K562 (cell line): ENCODE results near the gene UBE2V1. TPM values are rescaled to one million over a fixed set of nuclear protein-coding genes. Genes with fewer than 3 reads are reported as not detected.

Source experiments
- ATAC-seq: fragments of 200-7000 bp; cut with Tn5 transposase; 3 replicates; pipeline ENCODE4 v1.9.1; 2020; ENCODE audit warnings: moderate library complexity
- BruUV-seq: library from RNA; stranded (reverse); fragments of 400-500 nt; replicated peaks from 2 replicates; lab custom pipeline; 2021; lab: Mats Ljungman, UMichigan
- CTCF ChIA-PET: fragments of 300-600 bp; formaldehyde crosslinking; extraction: SDS; loops from one replicate; lab custom pipeline; 2021; ENCODE audit warnings: low intra/inter-chr PET ratio; lab: Yijun Ruan, JAX
- POLR2A ChIA-PET: fragments of 300-600, 350-650 bp; sonication (Branson Sonifier 250); formaldehyde crosslinking; extraction: SDS; loops from one replicate; lab custom pipeline; 2021; ENCODE audit warnings: antibody characterized with exemption, inconsistent platforms; lab: Yijun Ruan, JAX
- DNase-seq, 4 experiments: peaks; one replicate each; pipeline versions ENCODE4 v3.0.0 to v3.0.0-alpha.2; 2011 to 2018; ENCODE audit warnings: low spot score in 3 of 4, mixed read lengths in 3 of 4; ENCODE audit errors: extremely low read depth in 1 of 4
- FAIRE-seq: peaks from 2 replicates; lab custom pipeline; 2011; peaks lifted over from hg19 to GRCh38; lab: Jason Lieb, UNC
- H2AFZ ChIP-seq: 2 replicates; pipeline ENCODE4 v1.6.0; 2011; ENCODE audit warnings: low read depth, low read length, control low read depth, inconsistent platforms
- H3K27ac ChIP-seq: fragments of 200-600 bp; 3 replicates; pipeline ENCODE4 v1.8.0; 2011; ENCODE audit warnings: low read depth, mild to moderate bottlenecking, control low read depth, inconsistent platforms, low read length, moderate library complexity, mixed read lengths; ENCODE audit errors: extremely low read depth
- H3K27me3 ChIP-seq, 2 experiments: fragments of 300-600 bp in 1 of 2; 2 replicates in 1 of 2; 3 replicates in 1 of 2; pipeline versions ENCODE4 v1.6.0 to v1.8.0; 2011; ENCODE audit warnings: inconsistent platforms in 2 of 2, low read length in 2 of 2, mild to moderate bottlenecking in 1 of 2, mixed read lengths in 1 of 2, moderate library complexity in 1 of 2; ENCODE audit not compliant: control insufficient read depth in 2 of 2, insufficient read depth in 2 of 2
- H3K36me3 ChIP-seq: fragments of 300-600 bp; 3 replicates; pipeline ENCODE4 v1.8.0; 2011; ENCODE audit warnings: mild to moderate bottlenecking, low read length, inconsistent platforms; ENCODE audit not compliant: control insufficient read depth, insufficient read depth
- H3K4me1 ChIP-seq, 2 experiments: fragments of 200-600 bp in 1 of 2; replicated peaks in 1 of 2; 2 replicates in 1 of 2; 3 replicates in 1 of 2; pipeline versions ENCODE4 v1.5.1 to v1.8.0; 2011; ENCODE audit warnings: inconsistent platforms in 2 of 2, low read length in 2 of 2, mild to moderate bottlenecking in 1 of 2, mixed read lengths in 1 of 2, moderate library complexity in 1 of 2; ENCODE audit not compliant: control insufficient read depth in 2 of 2, insufficient read depth in 2 of 2
- H3K4me2 ChIP-seq: 2 replicates; pipeline ENCODE4 v1.6.1; 2011; ENCODE audit warnings: low read length, control low read depth, inconsistent platforms, mixed read lengths; ENCODE audit not compliant: insufficient read depth
- H3K4me3 ChIP-seq: fragments of 200-600 bp; sonication (generic), shearing (Covaris generic); 2 replicates; pipeline ENCODE4 v1.5.1; 2016; ENCODE audit warnings: control low read depth, inconsistent platforms
- H3K79me2 ChIP-seq: fragments of 200-600 bp; 3 replicates; pipeline ENCODE4 v1.8.0; 2011; ENCODE audit warnings: low read length, inconsistent platforms; ENCODE audit not compliant: control insufficient read depth, insufficient read depth
- H3K9ac ChIP-seq, 2 experiments: 2 replicates each; pipeline versions ENCODE4 v1.6.0 to v1.6.1; 2011; ENCODE audit warnings: low read depth in 2 of 2, low read length in 2 of 2, control low read depth in 1 of 2, inconsistent platforms in 1 of 2, mild to moderate bottlenecking in 1 of 2, mixed read lengths in 1 of 2; ENCODE audit not compliant: insufficient read depth in 1 of 2
- H3K9me1 ChIP-seq: one replicate; pipeline ENCODE4 v1.6.0; 2011; ENCODE audit warnings: inconsistent platforms, mild to moderate bottlenecking, low read length, moderate library complexity; ENCODE audit not compliant: control insufficient read depth, insufficient read depth
- H3K9me3 ChIP-seq: replicated peaks from 2 replicates; pipeline ENCODE4 v1.5.1; 2011; ENCODE audit warnings: low read depth, low read length, inconsistent platforms; ENCODE audit not compliant: control insufficient read depth, insufficient read depth
- H4K20me1 ChIP-seq: replicated peaks from 2 replicates; pipeline ENCODE4 v1.6.1; 2011; ENCODE audit warnings: low read length, inconsistent platforms, mixed read lengths; ENCODE audit not compliant: control insufficient read depth, insufficient read depth
- ATF3 ChIP-seq, 2 experiments: fragments of 450-650 bp in 1 of 2; sonication (generic) in 1 of 2; formaldehyde crosslinking in 1 of 2; IDR thresholded peaks in 1 of 2; conservative IDR thresholded peaks in 1 of 2; 2 replicates each; pipeline versions ENCODE4 v1.6.1 to v1.8.1; 2016 to 2023; ENCODE audit warnings: mild to moderate bottlenecking in 2 of 2, moderate library complexity in 2 of 2, inconsistent platforms in 1 of 2, missing genetic modification reagents in 1 of 2
- CEBPG ChIP-seq, 3 experiments: fragments of 200-800 bp in 1 of 3; sonication (Bioruptor generic) in 1 of 3; sonication (generic) in 1 of 3; formaldehyde crosslinking in 1 of 3; IDR thresholded peaks in 2 of 3; conservative IDR thresholded peaks in 1 of 3; 2 replicates each; pipeline versions ENCODE4 v1.6.1 to v1.8.0; 2016 to 2022; ENCODE audit warnings: missing compliant biosample characterization in 2 of 3, missing genetic modification characterization in 2 of 3, mild to moderate bottlenecking in 1 of 3, missing genetic modification reagents in 1 of 3
- MEF2A ChIP-seq: IDR thresholded peaks from 2 replicates; pipeline ENCODE4 v1.6.1; 2011; ENCODE audit warnings: low read depth, mild to moderate bottlenecking, low read length, moderate library complexity; ENCODE audit not compliant: control insufficient read depth
- WGBS: fragments of 100-300 bp; shearing (Covaris generic); methylation state at CpG from one replicate; pipeline ENCODE4 v1.1.6; 2016; ENCODE audit warnings: low coverage, mixed read lengths; ENCODE audit not compliant: insufficient coverage; ENCODE audit errors: missing lambda C conversion rate; 5-methylcytosine and 5-hydroxymethylcytosine counted together
- in situ Hi-C: fragments of 300-500 bp; cut with MboI; formaldehyde crosslinking; loops from 4 replicates; pipeline ENCODE4 v1.15.0; 2018; ENCODE audit warnings: inconsistent platforms, mixed read lengths
- intact Hi-C: fragments of 100-400 bp; cut with micrococcal nuclease; formaldehyde crosslinking; loops from 2 replicates; pipeline ENCODE4 v1.14.2; 2022
- polyA plus RNA-seq, 8 experiments: library from polyadenylated mRNA; depleted of rRNA in 4 of 8; stranded (reverse) in 5 of 8; unstranded in 3 of 8; fragments of >200 nt; fragmentation: Nextera tagmentation in 2 of 8; fragmentation: Illumina TruSeq in 1 of 8; extraction: Ambion mirVana in 2 of 8; extraction: Trizol in 1 of 8; gene quantifications; 2 replicates each; pipeline versions ENCODE4 v1.2.1 to v1.2.3, GENCODE V29; 2011 to 2014; ENCODE audit warnings: inconsistent platforms in 1 of 8, missing spikeins in 1 of 8
- total RNA-seq, 7 experiments: library from RNA; depleted of rRNA in 6 of 7; stranded (reverse); fragments of >200 nt in 6 of 7; fragmentation: Illumina TruSeq in 2 of 7; extraction: Trizol in 2 of 7; gene quantifications; 2 replicates each; pipeline versions ENCODE4 v1.2.1 to v1.2.3, GENCODE V29; 2011 to 2021; ENCODE audit warnings: low replicate concordance in 1 of 7

UBE2V1 gene
- total and polyA plus RNA-seq, 9 of the 15 experiments (the other 6 are each of a cell fraction or from before 2014, with no cell fraction given), result 93.0 to 357 (median 119) TPM

- Histone ChIP-seq H3K9me1 (peaks cover 5% of the 10 kb centered on the region), H3K4me3 (no peak overlapping the region), H3K79me2 (peaks cover 97% of the 10 kb centered on the region), H3K4me2 (no peak overlapping the region), H2AFZ (no peak overlapping the region), H3K4me1 (peaks cover 26 to 53% of the 10 kb centered on the region in 2 experiments), H3K36me3 (peaks cover 35% of the 10 kb centered on the region), H3K9me3 (no peaks in the 10 kb centered on the region), H4K20me1 (peaks cover 31% of the 10 kb centered on the region), H3K27me3 (no peaks in the 10 kb centered on the region), H3K9ac (no peak overlapping the region), H3K27ac (no peak overlapping the region)
- no TSS peak for BruUV-seq
- in situ Hi-C loops (no loop called here), intact Hi-C loops (no loop called here)
- ATAC-seq, result no peak
- no peak for FAIRE-seq
- DNase-seq, result no peak
- 85% methylated on average over 2 of the region's 2 CpGs for whole genome bisulfite sequencing
- no peak for TF ChIP-seq MEF2A
- TF ChIP-seq CEBPG (CRISPR knock-in tag; IDR thresholded peaks at IDR 0.05), result no peak
- peak; percentile 38 to 50; a peak in 2 of 4 replicates for TF ChIP-seq CEBPG (tag; conservative IDR thresholded peaks at IDR 0.05 in 1 of 2, IDR thresholded peaks at IDR 0.05 in 1 of 2)
- peak; percentile 46 for TF ChIP-seq ATF3 (IDR thresholded peaks at IDR 0.05)
- no peak for TF ChIP-seq ATF3 (CRISPR knock-in tag; conservative IDR thresholded peaks at IDR 0.05)
- POLR2A ChIA-PET, result interaction anchor here (0.6 to 5.3 kb wide), 7 partner anchors 8 to 793 kb away, joined by 3 to 51 read pairs (median 4); partner anchors contain the start of gene UBE2V1
- CTCF ChIA-PET, result interaction anchor here (0.6 kb wide), 1 partner anchor 42 kb away, joined by 5 read pairs; no protein-coding TSS in a partner anchor
Measured at GRCh38 chr20:50101281-50101680, 11.7 kb downstream of the UBE2V1 start.
